BLaER1 treated with 17β-estradiol and CSF1 and Interleukin-3, amounts not matched to agents 10 nM and 100 nM (cell line): ENCODE measurements around the gene RPS19.

Experiments used
- H3K27ac ChIP-seq, 11 experiments: shearing (Covaris generic); formaldehyde crosslinking; 2 replicates each; pipeline ENCODE4 v1.8.1; 2022
- H3K27me3 ChIP-seq, 11 experiments: shearing (Covaris generic); formaldehyde crosslinking; 2 replicates each; pipeline ENCODE4 v1.8.1; 2022
- H3K36me3 ChIP-seq, 11 experiments: shearing (Covaris generic); formaldehyde crosslinking; 2 replicates each; pipeline ENCODE4 v1.8.1; 2022
- H3K4me1 ChIP-seq, 10 experiments: shearing (Covaris generic); formaldehyde crosslinking; 2 replicates each; pipeline ENCODE4 v1.8.1; 2022
- H3K4me2 ChIP-seq, 11 experiments: shearing (Covaris generic); formaldehyde crosslinking; 2 replicates each; pipeline ENCODE4 v1.8.1; 2022
- H3K4me3 ChIP-seq, 10 experiments: shearing (Covaris generic); formaldehyde crosslinking; 2 replicates each; pipeline ENCODE4 v1.8.1; 2022
- H3K9ac ChIP-seq, 11 experiments: shearing (Covaris generic); formaldehyde crosslinking; 2 replicates each; pipeline ENCODE4 v1.8.1; 2022
- H3K9me3 ChIP-seq, 11 experiments: shearing (Covaris generic); formaldehyde crosslinking; replicated peaks in 1 of 11; 2 replicates each; pipeline ENCODE4 v1.8.1; 2022
- H4K20me1 ChIP-seq, 11 experiments: shearing (Covaris generic); formaldehyde crosslinking; 2 replicates each; pipeline ENCODE4 v1.8.1; 2022
- Cebpa-rat ChIP-seq, 11 experiments: shearing (Covaris generic); IDR thresholded peaks; 2 replicates each; pipeline ENCODE4 v1.8.1; 2022

Gene RPS19

DNA sequence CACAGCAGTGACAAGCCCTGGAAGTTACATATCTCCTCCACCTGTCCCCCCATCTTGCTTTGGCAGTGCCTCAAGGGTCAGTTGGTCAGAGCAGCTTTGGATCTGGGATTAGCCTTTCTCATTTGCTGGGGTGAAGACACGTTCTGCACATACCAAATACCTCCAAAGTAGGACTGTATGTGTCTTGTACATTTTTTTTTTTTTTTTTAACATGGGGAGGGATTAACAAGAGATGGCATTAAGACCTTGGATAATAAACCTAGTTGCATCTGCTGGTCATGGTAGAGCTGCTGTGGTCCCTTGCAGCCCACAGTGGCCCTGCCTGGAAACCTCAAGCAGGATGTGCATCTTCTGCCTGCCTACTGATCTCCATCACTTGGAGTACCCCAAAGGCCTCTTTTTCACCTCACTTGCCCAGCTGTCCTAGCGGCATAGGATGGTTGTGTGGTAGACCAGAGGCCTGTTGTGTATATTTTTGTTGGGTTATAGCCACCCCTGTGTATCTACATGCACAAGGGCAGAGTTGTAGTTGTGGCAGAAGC lies 2.5 kb downstream of the RPS19 start:
- H3K4me3 ChIP-seq = peak overlapping the region; percentile 90 to 98 (median 96)

DNA sequence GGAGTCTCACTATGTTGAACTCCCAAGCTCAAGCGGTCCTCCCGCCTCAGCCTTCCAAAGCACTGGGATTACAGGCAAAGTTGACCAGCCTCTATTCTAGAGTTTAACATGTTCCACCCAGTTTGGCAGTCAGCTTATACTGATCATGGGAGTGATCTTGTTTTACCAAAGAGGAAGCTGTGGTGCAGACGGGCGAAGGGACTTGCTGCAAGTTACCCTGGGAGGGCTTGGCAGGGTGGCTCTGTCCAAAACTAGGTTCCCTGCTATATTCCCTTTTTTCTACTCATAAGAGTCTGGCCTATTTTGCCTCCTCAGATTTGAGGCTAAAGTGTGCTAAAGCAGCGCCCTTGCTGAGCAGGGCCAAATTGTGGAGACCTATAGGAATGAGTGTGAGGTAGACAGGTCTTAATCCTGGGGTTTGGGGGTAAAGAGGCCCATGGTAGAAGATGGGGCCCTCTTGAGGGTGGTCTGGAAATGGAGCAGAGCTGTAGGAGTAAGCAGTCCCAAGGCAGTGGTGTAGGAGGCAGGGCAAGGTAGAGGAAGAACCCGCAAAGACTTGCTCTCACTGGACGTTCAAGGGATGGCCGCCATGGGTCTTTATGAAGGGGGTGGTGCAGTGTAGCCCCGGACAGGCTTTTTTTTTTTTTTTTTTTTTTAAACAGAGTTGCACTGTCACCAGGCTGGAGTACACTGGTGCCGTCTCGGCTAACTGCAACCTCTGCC lies 3.3 kb downstream of the RPS19 start:
- peaks cover 73 to 80% (median 79%) of the 10 kb centered on the region in 11 experiments for H3K36me3 ChIP-seq
- no peaks in the 10 kb centered on the region for H3K27me3 ChIP-seq
- H3K4me2 ChIP-seq = peak overlapping the region; percentile 95 to 100 (median 98)
- peak overlapping the region; percentile 90 to 98 (median 96) for H3K4me3 ChIP-seq
- H3K4me1 ChIP-seq = peaks cover 78 to 85% (median 82%) of the 10 kb centered on the region in 10 experiments
- peak overlapping the region; percentile 96 to 100 (median 99); a peak in 21 of 22 replicates for H3K9ac ChIP-seq
- peak overlapping the region in 10 of 11 experiments; percentile 14 to 100 (median 49); a peak in 16 of 22 replicates for H3K27ac ChIP-seq
- no peaks in the 10 kb centered on the region; a peak in 1 of 22 replicates for H3K9me3 ChIP-seq
- TF ChIP-seq Cebpa-rat (IDR thresholded peaks at IDR 0.05) = no peak
- peaks cover 75 to 80% (median 77%) of the 10 kb centered on the region in 11 experiments for H4K20me1 ChIP-seq

More for the DNA sequence above, 2.5 kb downstream of the RPS19 start:
- Histone ChIP-seq H3K4me1 (peaks cover 72 to 85% (median 82%) of the 10 kb centered on the region in 10 experiments), H3K36me3 (peaks cover 64 to 71% (median 70%) of the 10 kb centered on the region in 11 experiments), H3K27ac (peak overlapping the region in 10 of 11 experiments; percentile 23 to 100 (median 99); a peak in 16 of 22 replicates), H3K9me3 (no peaks in the 10 kb centered on the region; a peak in 1 of 22 replicates), H4K20me1 (peaks cover 67 to 71% (median 69%) of the 10 kb centered on the region in 11 experiments), H3K9ac (peak overlapping the region; percentile 96 to 100 (median 99)), H3K27me3 (no peaks in the 10 kb centered on the region), H3K4me2 (peak overlapping the region; percentile 95 to 100 (median 98))
- no peak for TF ChIP-seq Cebpa-rat (IDR thresholded peaks at IDR 0.05)

DNA sequence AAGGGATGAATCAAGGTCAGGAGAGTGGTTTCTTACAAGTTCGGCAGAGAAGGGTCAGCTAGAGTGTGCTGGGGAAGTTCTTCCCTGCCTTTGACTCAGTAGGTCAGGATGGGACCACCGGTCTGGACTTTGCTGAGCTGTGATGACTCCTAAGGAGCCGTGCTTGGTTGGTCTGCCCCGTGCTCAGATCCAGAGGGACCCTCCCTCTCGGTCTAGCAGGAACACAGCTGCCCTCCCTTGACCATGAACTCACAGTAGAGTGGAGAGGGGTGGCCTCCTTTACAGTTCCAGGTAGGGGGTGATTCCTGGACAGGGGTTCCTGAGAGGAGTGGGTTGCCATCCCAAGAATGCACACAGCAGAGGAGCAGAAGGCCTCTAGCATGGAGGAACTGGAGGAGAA lies 4.3 kb downstream of the RPS19 start:
- peak overlapping the region in 10 of 11 experiments; percentile 26 to 100 (median 49); a peak in 18 of 22 replicates for H3K27ac ChIP-seq
- peak overlapping the region; percentile 95 to 100 (median 98) for H3K4me2 ChIP-seq
- peak overlapping the region in 9 of 10 experiments; percentile 8 to 98 (median 95); a peak in 16 of 20 replicates for H3K4me3 ChIP-seq
- no peak for TF ChIP-seq Cebpa-rat (IDR thresholded peaks at IDR 0.05)
- H3K4me1 ChIP-seq = peaks cover 83 to 85% (median 83%) of the 10 kb centered on the region in 10 experiments
- H3K36me3 ChIP-seq = peaks cover 83 to 90% (median 89%) of the 10 kb centered on the region in 11 experiments
- H3K9me3 ChIP-seq = no peaks in the 10 kb centered on the region; a peak in 1 of 22 replicates
- H3K27me3 ChIP-seq = no peaks in the 10 kb centered on the region
- peak overlapping the region; percentile 72 to 100 (median 99); a peak in 21 of 22 replicates for H3K9ac ChIP-seq
- H4K20me1 ChIP-seq = peaks cover 86 to 90% (median 87%) of the 10 kb centered on the region in 11 experiments

DNA sequence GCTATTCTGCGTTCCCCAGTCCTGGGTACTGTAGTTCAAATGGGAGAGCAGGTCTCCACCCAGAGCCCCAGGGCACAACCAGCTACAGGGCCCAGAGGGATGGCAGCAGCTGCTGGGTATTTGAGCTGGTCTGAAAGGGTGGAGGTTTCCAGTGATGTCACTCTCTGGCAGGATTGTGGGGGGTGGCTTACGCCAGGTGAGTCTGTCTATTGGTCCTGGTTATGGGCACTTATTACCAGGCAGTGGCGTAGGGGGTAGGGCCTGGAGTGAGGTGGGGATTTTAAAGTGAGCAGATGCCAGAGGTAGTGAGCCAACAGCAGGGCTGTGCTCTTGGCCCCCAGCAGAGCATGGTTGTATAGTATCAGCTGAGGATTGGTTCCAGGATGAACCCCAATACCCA lies 6.2 kb downstream of the RPS19 start:
- Histone ChIP-seq H3K4me1 (peaks cover 98 to 100% (median 100%) of the 10 kb centered on the region in 10 experiments), H3K27me3 (no peaks in the 10 kb centered on the region), H4K20me1 (peaks cover 98 to 100% (median 100%) of the 10 kb centered on the region in 11 experiments), H3K27ac (peak overlapping the region in 10 of 11 experiments; percentile 2 to 99 (median 48); a peak in 17 of 22 replicates), H3K4me2 (peak overlapping the region; percentile 91 to 100 (median 98)), H3K9ac (peak overlapping the region; percentile 41 to 100 (median 99); a peak in 21 of 22 replicates), H3K4me3 (peak overlapping the region in 7 of 10 experiments; percentile 6 to 53 (median 32); a peak in 8 of 20 replicates), H3K36me3 (peaks cover 96 to 100% (median 99%) of the 10 kb centered on the region in 11 experiments), H3K9me3 (no peaks in the 10 kb centered on the region)
- no peak for TF ChIP-seq Cebpa-rat (IDR thresholded peaks at IDR 0.05)

DNA sequence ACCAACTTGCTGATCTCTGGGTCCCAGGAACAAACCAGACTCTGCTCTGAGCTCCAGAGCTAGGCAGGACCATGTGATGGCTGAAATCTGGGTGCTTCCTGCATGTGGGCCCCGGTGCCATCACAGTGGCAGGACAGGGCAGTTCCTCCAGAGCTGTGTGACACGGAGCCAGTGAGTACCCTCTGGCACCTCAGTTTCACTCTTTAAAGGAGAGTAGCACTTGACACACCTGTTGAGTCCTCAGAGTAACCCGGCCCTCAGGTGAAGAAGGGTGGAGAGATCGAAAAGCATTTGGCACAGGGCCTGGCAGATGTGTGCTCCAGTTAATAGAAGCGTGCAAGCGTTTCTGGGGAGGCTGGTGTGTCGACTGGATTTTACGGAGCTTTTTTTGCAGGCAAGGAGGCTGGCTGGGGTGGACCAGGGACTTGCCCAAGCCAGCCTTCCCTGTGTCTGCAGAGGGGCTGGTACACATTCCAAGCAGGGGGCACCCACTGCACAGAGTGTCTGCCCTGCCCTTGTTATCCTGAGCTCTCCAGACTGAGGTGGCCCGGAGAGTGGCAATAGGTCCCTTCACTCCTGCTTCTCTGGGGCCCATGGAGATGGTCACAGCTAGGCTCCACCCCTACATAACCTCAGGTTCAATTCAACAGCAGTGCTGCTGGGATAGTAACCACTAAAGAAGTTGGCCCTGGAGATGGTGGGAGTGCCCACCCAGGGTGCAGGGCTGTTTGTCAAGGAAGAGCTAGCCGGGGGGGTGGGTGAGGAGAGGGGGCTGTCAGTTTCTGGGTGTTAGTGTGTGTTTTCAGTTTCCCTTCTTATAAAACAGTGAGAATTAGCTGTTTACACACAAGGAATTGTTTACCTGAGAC lies 8.3 kb downstream of the RPS19 start:
- peak overlapping the region in 10 of 11 experiments; percentile 22 to 99 (median 94); a peak in 19 of 22 replicates for H3K27ac ChIP-seq
- no peak for TF ChIP-seq Cebpa-rat (IDR thresholded peaks at IDR 0.05)
- peaks cover 98 to 100% (median 100%) of the 10 kb centered on the region in 10 experiments for H3K4me1 ChIP-seq
- H3K36me3 ChIP-seq = peaks cover 79 to 95% (median 90%) of the 10 kb centered on the region in 11 experiments
- no peaks in the 10 kb centered on the region for H3K9me3 ChIP-seq
- peak overlapping the region in 8 of 10 experiments; percentile 6 to 51 (median 34); a peak in 12 of 20 replicates for H3K4me3 ChIP-seq
- no peaks in the 10 kb centered on the region for H3K27me3 ChIP-seq
- peaks cover 85 to 100% (median 90%) of the 10 kb centered on the region in 11 experiments for H4K20me1 ChIP-seq
- peak overlapping the region; percentile 91 to 100 (median 98) for H3K4me2 ChIP-seq
- H3K9ac ChIP-seq = peak overlapping the region; percentile 41 to 100 (median 99); a peak in 21 of 22 replicates

DNA sequence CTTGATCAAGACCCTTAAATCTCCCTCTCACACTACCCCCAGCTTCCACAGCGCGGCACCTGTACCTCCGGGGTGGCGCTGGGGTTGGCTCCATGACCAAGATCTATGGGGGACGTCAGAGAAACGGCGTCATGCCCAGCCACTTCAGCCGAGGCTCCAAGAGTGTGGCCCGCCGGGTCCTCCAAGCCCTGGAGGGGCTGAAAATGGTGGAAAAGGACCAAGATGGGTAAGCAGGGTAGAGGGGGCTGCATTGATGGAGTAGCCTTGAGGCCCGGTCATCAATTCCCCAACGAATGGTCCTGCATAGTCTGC lies 8.9 kb downstream of the RPS19 start:
- Histone ChIP-seq H3K4me3 (peak overlapping the region in 8 of 10 experiments; percentile 6 to 51 (median 38); a peak in 11 of 20 replicates), H3K4me2 (peak overlapping the region; percentile 91 to 100 (median 98)), H3K27ac (peak overlapping the region in 10 of 11 experiments; percentile 29 to 99 (median 94); a peak in 19 of 22 replicates)

DNA sequence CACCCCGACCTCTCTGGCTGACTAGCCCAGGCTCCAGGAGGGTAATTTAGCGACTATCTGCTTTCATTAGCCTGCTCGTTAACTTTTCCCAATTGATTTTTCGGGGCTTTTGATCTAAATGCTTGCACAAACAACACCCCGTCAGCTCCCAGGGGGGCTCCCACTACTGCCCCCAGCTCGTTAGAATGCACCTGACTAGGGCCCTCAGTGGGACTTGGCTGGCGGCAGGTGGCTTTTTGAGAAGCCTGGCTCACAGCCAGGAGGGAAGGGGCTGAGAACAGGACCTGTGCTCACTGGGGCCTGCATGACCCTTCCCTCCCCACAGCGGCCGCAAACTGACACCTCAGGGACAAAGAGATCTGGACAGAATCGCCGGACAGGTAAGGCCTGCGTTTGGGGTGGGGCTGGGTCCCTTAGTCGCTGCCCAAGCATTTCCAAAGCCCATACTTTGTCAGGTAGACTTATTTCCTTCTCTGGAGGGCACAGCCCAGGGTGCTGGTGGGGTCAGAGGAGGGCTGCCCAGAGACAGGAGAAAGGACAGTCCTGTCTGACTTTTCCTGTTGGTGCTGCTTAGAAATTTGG lies 9.4 kb downstream of the RPS19 start:
- peak overlapping the region; percentile 29 to 99 (median 93); a peak in 20 of 22 replicates for H3K27ac ChIP-seq
- peak overlapping the region; percentile 91 to 100 (median 98) for H3K4me2 ChIP-seq

More for the DNA sequence above, 8.9 kb downstream of the RPS19 start:
- peaks cover 98 to 100% (median 100%) of the 10 kb centered on the region in 10 experiments for H3K4me1 ChIP-seq
- H3K9me3 ChIP-seq = no peaks in the 10 kb centered on the region
- no peaks in the 10 kb centered on the region for H3K27me3 ChIP-seq
- peaks cover 79 to 95% (median 84%) of the 10 kb centered on the region in 11 experiments for H4K20me1 ChIP-seq
- peaks cover 73 to 90% (median 84%) of the 10 kb centered on the region in 11 experiments for H3K36me3 ChIP-seq
- peak overlapping the region; percentile 41 to 100 (median 99); a peak in 21 of 22 replicates for H3K9ac ChIP-seq
- no peak for TF ChIP-seq Cebpa-rat (IDR thresholded peaks at IDR 0.05)

More for the DNA sequence above, 9.4 kb downstream of the RPS19 start:
- Histone ChIP-seq H3K27me3 (no peaks in the 10 kb centered on the region), H3K36me3 (peaks cover 68 to 85% (median 79%) of the 10 kb centered on the region in 11 experiments), H3K9ac (peak overlapping the region; percentile 41 to 100 (median 99)), H3K9me3 (no peaks in the 10 kb centered on the region), H3K4me3 (peak overlapping the region in 9 of 10 experiments; percentile 6 to 51 (median 36); a peak in 12 of 20 replicates), H4K20me1 (peaks cover 74 to 89% (median 78%) of the 10 kb centered on the region in 11 experiments), H3K4me1 (peaks cover 98 to 100% (median 100%) of the 10 kb centered on the region in 10 experiments)
- TF ChIP-seq Cebpa-rat (IDR thresholded peaks at IDR 0.05) = no peak
